RWPE2 (cell line): ENCODE results near the gene TMTC1.

Experiments
- ATAC-seq: fragments of 200-7000 bp; cut with Tn5 transposase; 3 replicates; pipeline ENCODE4 v1.9.1; 2021; ENCODE audit warnings: low read depth
- DNase-seq: peaks from one replicate; pipeline ENCODE4 v3.0.0-alpha.2; 2020; ENCODE audit warnings: low spot score
- H3K27ac ChIP-seq: fragments of 450-650 bp; 2 replicates; pipeline ENCODE4 v1.5.1; 2017; ENCODE audit warnings: mild to moderate bottlenecking; ENCODE audit not compliant: poor library complexity, severe bottlenecking
- H3K27me3 ChIP-seq: fragments of 250-450 bp; sonication (Bioruptor Pico); 2 replicates; pipeline ENCODE4 v1.5.1; 2021; ENCODE audit warnings: mild to moderate bottlenecking, moderate library complexity; ENCODE audit not compliant: insufficient read depth, poor library complexity, severe bottlenecking
- H3K36me3 ChIP-seq: fragments of 250-450 bp; sonication (Bioruptor Pico); 2 replicates; pipeline ENCODE4 v1.5.1; 2020; ENCODE audit warnings: low read depth, mild to moderate bottlenecking, moderate library complexity
- H3K4me1 ChIP-seq: fragments of 250-450 bp; sonication (Bioruptor Pico); 2 replicates; pipeline ENCODE4 v1.5.1; 2021; ENCODE audit warnings: mild to moderate bottlenecking, moderate library complexity; ENCODE audit not compliant: insufficient read depth, poor library complexity, severe bottlenecking
- H3K4me3 ChIP-seq: fragments of 250-450 bp; sonication (Bioruptor Pico); 2 replicates; pipeline ENCODE4 v1.5.1; 2021; ENCODE audit warnings: mild to moderate bottlenecking, moderate library complexity; ENCODE audit not compliant: severe bottlenecking
- H3K9me3 ChIP-seq: fragments of 250-450 bp; sonication (Bioruptor Pico); 2 replicates; pipeline ENCODE4 v1.5.1; 2021; ENCODE audit warnings: mild to moderate bottlenecking, moderate library complexity; ENCODE audit not compliant: severe bottlenecking
- TF ChIP-seq, protein P1 (sequence below): fragments of 450-650 bp; IDR thresholded peaks from one replicate; pipeline ENCODE4 v1.5.1; 2017; ENCODE audit warnings: mild to moderate bottlenecking, moderate library complexity; ENCODE audit not compliant: poor library complexity, severe bottlenecking

The TMTC1 gene

GRCh38 chr12:29700761-29701481 is 82.8 kb downstream of the TMTC1 start:
- H3K9me3 ChIP-seq = no peaks in the 10 kb centered on the region
- TF ChIP-seq, protein P1, sequence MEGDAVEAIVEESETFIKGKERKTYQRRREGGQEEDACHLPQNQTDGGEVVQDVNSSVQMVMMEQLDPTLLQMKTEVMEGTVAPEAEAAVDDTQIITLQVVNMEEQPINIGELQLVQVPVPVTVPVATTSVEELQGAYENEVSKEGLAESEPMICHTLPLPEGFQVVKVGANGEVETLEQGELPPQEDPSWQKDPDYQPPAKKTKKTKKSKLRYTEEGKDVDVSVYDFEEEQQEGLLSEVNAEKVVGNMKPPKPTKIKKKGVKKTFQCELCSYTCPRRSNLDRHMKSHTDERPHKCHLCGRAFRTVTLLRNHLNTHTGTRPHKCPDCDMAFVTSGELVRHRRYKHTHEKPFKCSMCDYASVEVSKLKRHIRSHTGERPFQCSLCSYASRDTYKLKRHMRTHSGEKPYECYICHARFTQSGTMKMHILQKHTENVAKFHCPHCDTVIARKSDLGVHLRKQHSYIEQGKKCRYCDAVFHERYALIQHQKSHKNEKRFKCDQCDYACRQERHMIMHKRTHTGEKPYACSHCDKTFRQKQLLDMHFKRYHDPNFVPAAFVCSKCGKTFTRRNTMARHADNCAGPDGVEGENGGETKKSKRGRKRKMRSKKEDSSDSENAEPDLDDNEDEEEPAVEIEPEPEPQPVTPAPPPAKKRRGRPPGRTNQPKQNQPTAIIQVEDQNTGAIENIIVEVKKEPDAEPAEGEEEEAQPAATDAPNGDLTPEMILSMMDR = no peak
- DNase-seq (no peak), ATAC-seq (no peak)
- no peaks in the 10 kb centered on the region for H3K27me3 ChIP-seq
- H3K4me3 ChIP-seq = no peak overlapping the region
- no peaks in the 10 kb centered on the region for H3K4me1 ChIP-seq
- H3K36me3 ChIP-seq = no peaks in the 10 kb centered on the region
- no peak overlapping the region for H3K27ac ChIP-seq

- no peak overlapping the region for H3K4me3 ChIP-seq
- no peaks in the 10 kb centered on the region for H3K27me3 ChIP-seq
- ATAC-seq = no peak
- TF ChIP-seq, protein P1 = no peak
- no peaks in the 10 kb centered on the region for H3K36me3 ChIP-seq
- no peak for DNase-seq
- H3K9me3 ChIP-seq = no peaks in the 10 kb centered on the region
- H3K27ac ChIP-seq = no peak overlapping the region
- no peaks in the 10 kb centered on the region for H3K4me1 ChIP-seq
Observed at GRCh38 chr12:29698756-29699155, 85.0 kb downstream of the TMTC1 start.

DNA sequence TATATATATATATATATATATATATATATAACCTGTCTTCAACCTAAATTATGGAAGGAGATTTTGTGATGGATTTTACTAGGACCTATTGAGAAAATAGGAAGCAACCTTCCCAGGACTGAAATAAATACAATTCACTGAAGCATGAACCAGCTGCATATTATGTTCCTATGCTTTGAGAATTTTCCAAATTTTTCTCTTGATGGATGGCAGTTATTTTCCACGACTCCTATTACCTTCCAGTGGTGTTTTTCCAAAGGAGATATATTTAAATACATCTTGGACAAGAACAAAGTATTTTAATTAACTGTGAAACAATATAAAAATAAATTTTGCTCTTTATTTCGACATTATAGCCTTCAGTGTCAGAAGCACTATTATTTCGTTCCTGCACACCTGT is 87.9 kb downstream of the TMTC1 start:
- H3K27me3 ChIP-seq = no peaks in the 10 kb centered on the region
- no peaks in the 10 kb centered on the region for H3K36me3 ChIP-seq
- H3K27ac ChIP-seq = no peak overlapping the region
- no peak for DNase-seq
- ATAC-seq = no peak
- TF ChIP-seq, protein P1 = no peak
- no peaks in the 10 kb centered on the region for H3K4me1 ChIP-seq
- H3K4me3 ChIP-seq = no peak overlapping the region
- no peaks in the 10 kb centered on the region for H3K9me3 ChIP-seq

GRCh38 chr12:29695026-29695425 is 88.7 kb downstream of the TMTC1 start:
- Histone ChIP-seq H3K27ac (no peak overlapping the region), H3K9me3 (no peaks in the 10 kb centered on the region), H3K27me3 (no peaks in the 10 kb centered on the region), H3K4me1 (no peaks in the 10 kb centered on the region), H3K4me3 (no peak overlapping the region), H3K36me3 (no peaks in the 10 kb centered on the region)
- no peak for ATAC-seq
- no peak for DNase-seq
- TF ChIP-seq, protein P1 = no peak

DNA sequence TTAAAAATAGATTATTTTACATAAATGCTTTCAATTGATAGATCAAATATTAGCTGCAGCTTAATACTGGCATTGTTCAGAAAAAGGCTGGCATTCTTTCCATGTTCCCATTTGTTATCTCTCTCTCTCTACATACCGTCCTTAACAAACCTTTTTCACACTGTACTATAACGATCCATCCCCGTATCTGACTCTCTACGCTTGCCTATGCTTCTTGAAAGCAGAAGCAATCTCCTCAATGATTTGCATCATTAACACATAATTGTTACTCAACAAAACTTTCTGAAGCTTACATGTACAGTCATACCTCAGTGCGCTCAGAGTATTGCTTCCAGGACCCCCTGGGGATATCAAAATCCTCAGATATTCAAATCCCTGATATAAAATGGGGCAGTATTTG is 89.7 kb downstream of the TMTC1 start:
- ATAC-seq = no peak
- no peak overlapping the region for H3K27ac ChIP-seq
- H3K27me3 ChIP-seq = no peaks in the 10 kb centered on the region
- TF ChIP-seq, protein P1 = no peak
- no peaks in the 10 kb centered on the region for H3K36me3 ChIP-seq
- H3K4me1 ChIP-seq = no peaks in the 10 kb centered on the region
- H3K9me3 ChIP-seq = no peaks in the 10 kb centered on the region
- DNase-seq = no peak
- H3K4me3 ChIP-seq = no peak overlapping the region
